Mesenchymal stem cell (in vitro differentiated cells and primary cell): ENCODE results near the gene LARGE2. TPM values are rescaled to one million over a fixed set of nuclear protein-coding genes. Genes with fewer than 3 reads are reported as not detected.

Experiments used
- DNase-seq: peaks from one replicate; pipeline ENCODE4 v3.0.0-alpha.2; 2013
- H2AFZ ChIP-seq: one replicate; pipeline ENCODE4 v1.6.1; 2013; ENCODE audit warnings: low read depth, mild to moderate bottlenecking, control low read depth, inconsistent platforms, low read length, moderate library complexity
- H2AK5ac ChIP-seq: 2 replicates; pipeline ENCODE4 v1.6.1; 2013; ENCODE audit warnings: low read length, moderate library complexity, mild to moderate bottlenecking, inconsistent platforms; ENCODE audit not compliant: severe bottlenecking
- H2BK120ac ChIP-seq: one replicate; pipeline ENCODE4 v1.6.1; 2013; ENCODE audit warnings: low read depth, mild to moderate bottlenecking, inconsistent platforms, low read length, moderate library complexity
- H2BK12ac ChIP-seq, 2 experiments: one replicate each; pipeline ENCODE4 v1.6.1; 2013; ENCODE audit warnings: inconsistent platforms in 2 of 2, low read length in 2 of 2, mild to moderate bottlenecking in 2 of 2, moderate library complexity in 2 of 2, control low read depth in 1 of 2
- H2BK15ac ChIP-seq: one replicate; pipeline ENCODE4 v1.6.1; 2013; ENCODE audit warnings: mild to moderate bottlenecking, low read depth, inconsistent platforms; ENCODE audit not compliant: poor library complexity, severe bottlenecking
- H2BK5ac ChIP-seq: 2 replicates; pipeline ENCODE4 v1.6.1; 2013; ENCODE audit warnings: low read depth, mild to moderate bottlenecking, low read length, control low read depth, inconsistent platforms; ENCODE audit not compliant: poor library complexity, severe bottlenecking
- H3K14ac ChIP-seq, 2 experiments: one replicate each; pipeline ENCODE4 v1.6.1; 2013; ENCODE audit warnings: inconsistent platforms in 2 of 2, low read length in 2 of 2, control low read depth in 1 of 2, mild to moderate bottlenecking in 1 of 2, moderate library complexity in 1 of 2
- H3K18ac ChIP-seq, 2 experiments: one replicate each; pipeline ENCODE4 v1.6.1; 2013; ENCODE audit warnings: inconsistent platforms in 2 of 2, low read length in 2 of 2, control low read depth in 1 of 2, low read depth in 1 of 2, mild to moderate bottlenecking in 1 of 2
- H3K23ac ChIP-seq, 2 experiments: one replicate each; pipeline ENCODE4 v1.6.1; 2013; ENCODE audit warnings: inconsistent platforms in 2 of 2, low read length in 2 of 2, mild to moderate bottlenecking in 2 of 2, moderate library complexity in 2 of 2, control low read depth in 1 of 2
- H3K27ac ChIP-seq: 2 replicates; pipeline ENCODE4 v1.5.1; 2013; ENCODE audit warnings: mild to moderate bottlenecking, moderate library complexity, low read length, control low read depth, inconsistent platforms; ENCODE audit not compliant: poor library complexity, severe bottlenecking
- H3K27me3 ChIP-seq, 2 experiments: 2 replicates each; pipeline versions ENCODE4 v1.6.1 to v1.7.0; 2013; ENCODE audit warnings: low read length in 2 of 2, mild to moderate bottlenecking in 2 of 2, moderate library complexity in 2 of 2, control low read depth in 1 of 2, inconsistent platforms in 1 of 2; ENCODE audit not compliant: control insufficient read depth in 1 of 2, insufficient read depth in 1 of 2
- H3K36me3 ChIP-seq, 2 experiments: 2 replicates each; pipeline versions ENCODE4 v1.6.1 to v1.7.0; 2013; ENCODE audit warnings: low read length in 2 of 2, control low read depth in 1 of 2, inconsistent platforms in 1 of 2, low read depth in 1 of 2, mild to moderate bottlenecking in 1 of 2; ENCODE audit not compliant: insufficient read depth in 2 of 2, control insufficient read depth in 1 of 2
- H3K4ac ChIP-seq, 2 experiments: one replicate each; pipeline ENCODE4 v1.6.1; 2013; ENCODE audit warnings: inconsistent platforms in 2 of 2, low read length in 2 of 2, mild to moderate bottlenecking in 2 of 2, moderate library complexity in 2 of 2, control low read depth in 1 of 2, low read depth in 1 of 2
- H3K4me1 ChIP-seq: 2 replicates; pipeline ENCODE4 v1.6.1; 2013; ENCODE audit warnings: low read depth, low read length, control low read depth; ENCODE audit not compliant: control insufficient read depth, insufficient read depth
- H3K4me2 ChIP-seq: 2 replicates; pipeline ENCODE4 v1.6.1; 2013; ENCODE audit warnings: low read length, mild to moderate bottlenecking, inconsistent platforms; ENCODE audit not compliant: poor library complexity, severe bottlenecking
- H3K4me3 ChIP-seq, 2 experiments: 2 replicates each; pipeline versions ENCODE4 v1.5.1 to v1.7.0; 2013; ENCODE audit warnings: low read length in 2 of 2, mild to moderate bottlenecking in 2 of 2, control low read depth in 1 of 2, low read depth in 1 of 2; ENCODE audit not compliant: insufficient read depth in 1 of 2
- H3K79me1 ChIP-seq: replicated peaks from 2 replicates; pipeline ENCODE4 v1.6.1; 2013; ENCODE audit warnings: mild to moderate bottlenecking, control low read depth, low read length, inconsistent platforms; ENCODE audit not compliant: poor library complexity, severe bottlenecking
- H3K9ac ChIP-seq: 2 replicates; pipeline ENCODE4 v1.7.0; 2013; ENCODE audit warnings: mild to moderate bottlenecking, low read length, moderate library complexity
- H3K9me3 ChIP-seq: 2 replicates; pipeline ENCODE4 v1.7.0; 2013; ENCODE audit warnings: mild to moderate bottlenecking, low read length; ENCODE audit not compliant: control insufficient read depth
- H4K8ac ChIP-seq: one replicate; pipeline ENCODE4 v1.6.1; 2013; ENCODE audit warnings: inconsistent platforms, mild to moderate bottlenecking, low read length, moderate library complexity
- H4K91ac ChIP-seq: one replicate; pipeline ENCODE4 v1.6.1; 2013; ENCODE audit warnings: mild to moderate bottlenecking, low read length, inconsistent platforms
- WGBS: methylation state at CpG from one replicate; pipeline ENCODE4 v1.1.7; 2013; ENCODE audit warnings: mixed read lengths; 5-methylcytosine and 5-hydroxymethylcytosine counted together
- polyA plus RNA-seq, 2 experiments: library from polyadenylated mRNA; stranded (reverse); fragments of 200-250 nt; gene quantifications; one replicate each; pipeline ENCODE4 v1.2.3, GENCODE V29; 2013

The LARGE2 gene
- polyA plus RNA-seq (2013, experiment 1 of 2): 0.08 TPM
- 0.07 TPM for polyA plus RNA-seq (2013, experiment 2 of 2)

DNA sequence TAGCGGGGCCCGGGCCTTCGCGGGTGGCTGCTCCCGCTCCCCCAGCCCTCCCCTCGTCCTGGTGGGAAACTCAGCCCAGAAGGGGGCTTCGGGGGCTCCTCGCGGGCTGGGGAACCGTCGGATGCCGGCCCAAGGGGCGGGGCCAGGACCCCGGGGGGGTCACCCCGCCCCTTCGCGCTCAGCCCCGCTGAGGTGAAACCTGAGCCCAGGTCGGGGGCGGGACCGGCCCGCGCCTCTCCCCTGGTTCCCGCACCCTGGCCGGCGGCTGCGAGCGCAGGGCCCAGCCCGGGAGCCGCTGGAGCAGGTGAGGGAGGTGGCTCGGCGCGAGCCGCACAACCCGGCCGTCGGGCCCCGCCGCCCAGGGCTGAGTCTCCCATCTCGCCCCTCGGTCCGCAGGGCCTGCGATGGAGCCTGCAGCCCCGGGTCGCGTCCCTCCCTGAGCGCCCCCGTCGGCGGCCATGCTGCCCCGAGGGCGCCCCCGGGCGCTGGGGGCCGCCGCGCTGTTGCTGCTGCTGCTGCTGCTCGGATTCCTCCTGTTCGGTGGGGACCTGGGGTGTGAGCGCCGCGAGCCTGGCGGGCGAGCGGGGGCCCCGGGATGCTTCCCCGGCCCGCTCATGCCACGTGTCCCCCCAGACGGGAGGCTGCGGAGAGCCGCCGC lies at the start of gene LARGE2:
Gene LARGE2 (plus strand): TSS at position 232 of the 658 bp plus-strand sequence. CDS start 227 bp downstream, at position 459.
- Histone ChIP-seq H3K4ac (no peak within 1 kb of the TSS), H3K14ac (no peak within 1 kb of the TSS), H3K4me3 (peak within 1 kb of the TSS in 1 of 2 experiments; percentile 21), H3K4me2 (peak within 1 kb of the TSS; percentile 60), H3K18ac (no peak within 1 kb of the TSS), H3K27ac (no peak within 1 kb of the TSS), H4K8ac (no peak within 1 kb of the TSS), H4K91ac (no peak within 1 kb of the TSS), H3K9ac (no peak within 1 kb of the TSS), H3K27me3 (peaks cover 40 to 50% of the 10 kb centered on the region in 2 experiments), H3K4me1 (peaks cover 25% of the 10 kb centered on the region), H2BK120ac (no peak within 1 kb of the TSS), H3K9me3 (no peaks in the 10 kb centered on the region), H2BK5ac (no peak within 1 kb of the TSS), H2BK15ac (peak within 1 kb of the TSS; percentile 14), H2AFZ (no peak within 1 kb of the TSS), H3K23ac (peak within 1 kb of the TSS in 1 of 2 experiments; percentile 84), H2AK5ac (no peak within 1 kb of the TSS), H3K79me1 (no peaks in the 10 kb centered on the region), H2BK12ac (no peak within 1 kb of the TSS), H3K36me3 (peaks cover 0 to 16% of the 10 kb centered on the region in 2 experiments)
- DNase-seq: no peak
- 3% methylated on average over 51 of the region's 73 CpGs for WGBS

GRCh38 chr11:45876401-45876800 lies 46.1 kb upstream of the LARGE2 start:
- Histone ChIP-seq H4K91ac (no peak overlapping the region), H3K27ac (no peak overlapping the region), H3K4me2 (no peak overlapping the region), H2AK5ac (no peak overlapping the region), H3K23ac (no peak overlapping the region), H3K27me3 (no peaks in the 10 kb centered on the region), H4K8ac (no peak overlapping the region), H3K9me3 (no peaks in the 10 kb centered on the region), H3K4me1 (peaks cover 16% of the 10 kb centered on the region), H3K18ac (no peak overlapping the region), H3K9ac (no peak overlapping the region), H3K36me3 (peaks cover 28 to 71% of the 10 kb centered on the region in 2 experiments), H3K4me3 (no peak overlapping the region), H3K79me1 (no peaks in the 10 kb centered on the region), H3K4ac (no peak overlapping the region), H2AFZ (no peak overlapping the region), H2BK5ac (no peak overlapping the region), H2BK12ac (no peak overlapping the region), H3K14ac (no peak overlapping the region), H2BK120ac (no peak overlapping the region), H2BK15ac (no peak overlapping the region)
- DNase-seq: no peak
- WGBS: 81% methylated on average over 6 of the region's 6 CpGs

DNA sequence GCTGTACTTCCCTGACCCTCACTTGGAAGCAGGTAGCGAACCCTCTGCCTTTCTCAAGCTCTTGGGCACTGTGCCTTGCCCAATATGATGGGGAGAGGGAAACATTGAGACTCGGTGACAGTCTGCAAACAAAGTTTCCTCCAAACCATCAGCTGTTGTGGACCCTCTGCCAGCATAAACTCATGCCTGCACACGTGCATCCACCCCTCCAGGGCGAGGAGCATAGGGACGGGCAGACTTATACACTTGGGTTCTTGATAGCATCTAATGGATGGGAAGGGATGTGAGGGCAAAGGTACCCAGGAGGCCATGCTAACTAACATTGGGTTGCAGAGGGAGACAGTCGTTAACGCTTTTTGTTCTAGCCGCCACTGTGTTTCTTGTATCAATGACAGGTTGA lies 45.2 kb upstream of the LARGE2 start:
- Histone ChIP-seq H4K8ac (no peak overlapping the region), H4K91ac (no peak overlapping the region), H2AFZ (no peak overlapping the region), H2BK12ac (no peak overlapping the region), H2AK5ac (no peak overlapping the region), H3K27ac (no peak overlapping the region), H2BK15ac (no peak overlapping the region), H3K9ac (no peak overlapping the region), H3K4me3 (no peak overlapping the region), H2BK5ac (no peak overlapping the region), H3K4ac (no peak overlapping the region), H3K27me3 (no peaks in the 10 kb centered on the region), H3K36me3 (peaks cover 26 to 71% of the 10 kb centered on the region in 2 experiments), H3K18ac (no peak overlapping the region), H3K14ac (no peak overlapping the region), H3K79me1 (no peaks in the 10 kb centered on the region), H3K23ac (no peak overlapping the region), H3K4me2 (no peak overlapping the region), H3K9me3 (no peaks in the 10 kb centered on the region), H3K4me1 (peaks cover 23% of the 10 kb centered on the region), H2BK120ac (no peak overlapping the region)
- DNase-seq: no peak
- WGBS: 99% methylated on average over 8 of the region's 8 CpGs

GRCh38 chr11:45877845-45878244 lies 44.6 kb upstream of the LARGE2 start:
- Histone ChIP-seq H3K18ac (no peak overlapping the region), H2BK5ac (no peak overlapping the region), H2BK120ac (no peak overlapping the region), H3K23ac (no peak overlapping the region), H3K9me3 (no peaks in the 10 kb centered on the region), H3K27me3 (no peaks in the 10 kb centered on the region), H3K4me2 (no peak overlapping the region), H3K4ac (no peak overlapping the region), H4K8ac (no peak overlapping the region), H3K36me3 (peaks cover 32 to 73% of the 10 kb centered on the region in 2 experiments), H3K4me1 (peaks cover 22% of the 10 kb centered on the region), H2BK15ac (no peak overlapping the region), H2BK12ac (no peak overlapping the region), H4K91ac (no peak overlapping the region), H2AFZ (no peak overlapping the region), H2AK5ac (no peak overlapping the region), H3K79me1 (no peaks in the 10 kb centered on the region), H3K9ac (no peak overlapping the region), H3K4me3 (no peak overlapping the region), H3K14ac (no peak overlapping the region), H3K27ac (no peak overlapping the region)
- no peak for DNase-seq
- 95% methylated on average over 3 of the region's 3 CpGs for whole genome bisulfite sequencing
